HepG2 (cell line): ENCODE data around the gene SCGB3A2. TPM values are rescaled to one million over a fixed set of nuclear protein-coding genes. Genes with fewer than 3 reads are reported as not detected.
"Not testable (repeated sequence)": the region's sequence is repeated elsewhere in the genome, so short reads cannot be mapped to it uniquely, and the experiment has no call there.

Source experiments
- ATAC-seq: fragments of 200-7000 bp; cut with Tn5 transposase; 3 replicates; pipeline ENCODE4 v1.9.1; 2020; ENCODE audit warnings: mild to moderate bottlenecking, moderate library complexity
- BruUV-seq: library from RNA; stranded (reverse); fragments of 400-500 nt; replicated peaks from 2 replicates; lab custom pipeline; 2021; lab: Mats Ljungman, UMichigan
- CTCF ChIA-PET: fragments of 300-600 bp; formaldehyde crosslinking; extraction: SDS; loops from one replicate; lab custom pipeline; 2021; ENCODE audit warnings: low total read pairs, inconsistent platforms, low intra/inter-chr PET ratio; lab: Yijun Ruan, JAX
- POLR2A ChIA-PET: fragments of 350-600 bp; sonication (Branson Sonifier 250); formaldehyde crosslinking; loops from one replicate; lab custom pipeline; 2020; ENCODE audit warnings: antibody characterized with exemption, inconsistent platforms; lab: Yijun Ruan, JAX
- DNase-seq: peaks from one replicate; pipeline ENCODE4 v3.0.0-alpha.2; 2015; ENCODE audit warnings: low spot score
- FAIRE-seq: peaks from 3 replicates; lab custom pipeline; 2011; peaks lifted over from hg19 to GRCh38; lab: Jason Lieb, UNC
- H2AFZ ChIP-seq: one replicate; pipeline ENCODE4 v1.6.1; 2011; ENCODE audit warnings: low read length, inconsistent platforms
- H3K27ac ChIP-seq: fragments of 300-600 bp; 3 replicates; pipeline ENCODE4 v1.8.0; 2011; ENCODE audit warnings: mixed run types, mild to moderate bottlenecking, mixed read lengths, low read length, inconsistent platforms; ENCODE audit not compliant: insufficient read depth; ENCODE audit errors: extremely low read length
- H3K27me3 ChIP-seq, 2 experiments: fragments of 200-600 bp in 1 of 2; 2 replicates in 1 of 2; 3 replicates in 1 of 2; pipeline versions ENCODE4 v1.6.0 to v1.8.0; 2011; ENCODE audit warnings: low read length in 2 of 2, mild to moderate bottlenecking in 2 of 2, moderate library complexity in 2 of 2, inconsistent platforms in 1 of 2; ENCODE audit not compliant: insufficient read depth in 2 of 2, control insufficient read depth in 1 of 2
- H3K36me3 ChIP-seq, 2 experiments: fragments of 200-600 bp in 1 of 2; replicated peaks in 1 of 2; 2 replicates in 1 of 2; 3 replicates in 1 of 2; pipeline versions ENCODE4 v1.5.1 to v1.8.0; 2011; ENCODE audit warnings: low read length in 2 of 2, inconsistent platforms in 1 of 2; ENCODE audit not compliant: insufficient read depth in 2 of 2, control insufficient read depth in 1 of 2
- H3K4me1 ChIP-seq: 2 replicates; pipeline ENCODE4 v1.5.1; 2012; ENCODE audit warnings: low read length, inconsistent platforms; ENCODE audit not compliant: insufficient read depth
- H3K4me2 ChIP-seq: 2 replicates; pipeline ENCODE4 v1.6.0; 2011; ENCODE audit warnings: low read depth, low read length, inconsistent platforms
- H3K4me3 ChIP-seq, 3 experiments: fragments of 200-600 bp in 1 of 3; sonication (generic), shearing (Covaris generic) in 1 of 3; replicated peaks in 1 of 3; 2 replicates each; pipeline ENCODE4 v1.5.1; 2011 to 2016; ENCODE audit warnings: low read length in 3 of 3, inconsistent platforms in 2 of 3, low read depth in 2 of 3, mild to moderate bottlenecking in 2 of 3, control low read depth in 1 of 3, mixed read lengths in 1 of 3; ENCODE audit not compliant: insufficient read depth in 1 of 3
- H3K79me2 ChIP-seq: one replicate; pipeline ENCODE4 v1.6.1; 2011; ENCODE audit warnings: low read length, inconsistent platforms; ENCODE audit not compliant: insufficient read depth
- H3K9ac ChIP-seq: 2 replicates; pipeline ENCODE4 v1.6.0; 2011; ENCODE audit warnings: mild to moderate bottlenecking, low read depth, low read length, inconsistent platforms; ENCODE audit not compliant: insufficient read depth
- H3K9me3 ChIP-seq: 2 replicates; pipeline ENCODE4 v1.5.1; 2012; ENCODE audit warnings: mild to moderate bottlenecking, low read length
- H4K20me1 ChIP-seq: 2 replicates; pipeline ENCODE4 v1.6.0; 2011; ENCODE audit warnings: inconsistent platforms, mild to moderate bottlenecking, low read length, moderate library complexity; ENCODE audit not compliant: insufficient read depth
- HMG20B ChIP-seq: conservative IDR thresholded peaks from 2 replicates; pipeline ENCODE4 v1.6.1; 2016; ENCODE audit warnings: missing genetic modification reagents, missing compliant biosample characterization
- KAT2B ChIP-seq: fragments of 150-350 bp; IDR thresholded peaks from 2 replicates; pipeline ENCODE4 v1.6.1; 2014; ENCODE audit warnings: low read depth, low read length, borderline replicate concordance
- ZFX ChIP-seq: sonication (generic); formaldehyde crosslinking; IDR thresholded peaks from 2 replicates; pipeline ENCODE4 v1.4.0; 2020; ENCODE audit warnings: mild to moderate bottlenecking, low read depth, missing genetic modification reagents, moderate library complexity
- ZNF20 ChIP-seq: sonication (generic); formaldehyde crosslinking; IDR thresholded peaks from 2 replicates; pipeline ENCODE4 v1.4.0; 2020; ENCODE audit warnings: mild to moderate bottlenecking, moderate library complexity, missing genetic modification reagents
- ZNF850 ChIP-seq: sonication (generic); formaldehyde crosslinking; conservative IDR thresholded peaks from 2 replicates; pipeline ENCODE4 v1.9.0; 2021; ENCODE audit warnings: mild to moderate bottlenecking, missing genetic modification reagents
- WGBS: methylation state at CpG from one replicate; pipeline ENCODE4 v1.1.6; 2017; ENCODE audit warnings: low lambda C conversion rate; 5-methylcytosine and 5-hydroxymethylcytosine counted together
- in situ Hi-C: cut with HindIII; loops from 2 replicates; pipeline ENCODE4 v1.10.0; 2017; ENCODE audit warnings: low pct_unique_long_range_greater_than_20kb; ENCODE audit not compliant: extremely low pct_ligation_motif_present
- intact Hi-C: fragments of 100-400 bp; cut with micrococcal nuclease; formaldehyde crosslinking; loops from one replicate; pipeline ENCODE4 v1.10.0; 2022; ENCODE audit not compliant: unreplicated experiment
- polyA plus RNA-seq, 8 experiments: library from polyadenylated mRNA; depleted of rRNA in 3 of 8; stranded (reverse) in 7 of 8; unstranded in 1 of 8; fragments of >200 nt; fragmentation: Illumina TruSeq in 4 of 8; extraction: Trizol in 4 of 8; gene quantifications; 2 replicates each; pipeline versions ENCODE4 v1.2.1 to v1.2.3, GENCODE V29; 2011 to 2016; ENCODE audit warnings: low read depth in 4 of 8, missing spikeins in 1 of 8, mixed read lengths in 1 of 8; ENCODE audit not compliant: insufficient read depth in 1 of 8
- total RNA-seq, 5 experiments: library from RNA; depleted of rRNA; stranded (reverse); fragments of >200 nt; fragmentation: Illumina TruSeq; extraction: Trizol; gene quantifications; 2 replicates each; pipeline ENCODE4 v1.2.3, GENCODE V29; 2016; ENCODE audit warnings: low read depth in 1 of 5

The SCGB3A2 gene
- total and polyA plus RNA-seq, 2 of the 13 experiments (the other 11 are each of a cell fraction or from before 2014, with no cell fraction given), result not detected

- TF ChIP-seq ZNF850 (CRISPR knock-in tag) (no peak), KAT2B (no peak), HMG20B (CRISPR knock-in tag) (no peak), ZFX (CRISPR knock-in tag) (no peak), ZNF20 (CRISPR knock-in tag) (no peak)
Measured at GRCh38 chr5:147869112-147869511, 9.4 kb upstream of the SCGB3A2 start (continued).

- H3K36me3 ChIP-seq, H4K20me1 ChIP-seq, POLR2A ChIA-PET, H3K4me3 ChIP-seq, H3K27ac ChIP-seq, H3K79me2 ChIP-seq, FAIRE-seq, H3K9ac ChIP-seq, H2AFZ ChIP-seq, in situ Hi-C loops, H3K27me3 ChIP-seq, H3K9me3 ChIP-seq, intact Hi-C loops, BruUV-seq, DNase-seq, CTCF ChIA-PET, H3K4me1 ChIP-seq, ATAC-seq, H3K4me2 ChIP-seq: not testable (repeated sequence)
- WGBS, result 52% methylated on average over 6 of the region's 6 CpGs
Measured at GRCh38 chr5:147869892-147870291, 8.6 kb upstream of the SCGB3A2 start.

GRCh38 chr5:147871980-147872549, 6.4 kb upstream of the SCGB3A2 start:
- ATAC-seq, H3K36me3 ChIP-seq, H2AFZ ChIP-seq, H3K4me3 ChIP-seq, FAIRE-seq, H3K79me2 ChIP-seq, H4K20me1 ChIP-seq, in situ Hi-C loops, DNase-seq, H3K27ac ChIP-seq, H3K27me3 ChIP-seq, CTCF ChIA-PET, H3K4me2 ChIP-seq, BruUV-seq, POLR2A ChIA-PET, H3K4me1 ChIP-seq, H3K9me3 ChIP-seq, intact Hi-C loops, H3K9ac ChIP-seq: not testable (repeated sequence)
- 76% methylated on average over 18 of the region's 18 CpGs for WGBS

GRCh38 chr5:147872744-147873435, 5.6 kb upstream of the SCGB3A2 start:
- H3K9ac ChIP-seq, DNase-seq, H3K4me1 ChIP-seq, H2AFZ ChIP-seq, H3K36me3 ChIP-seq, POLR2A ChIA-PET, BruUV-seq, H4K20me1 ChIP-seq, intact Hi-C loops, in situ Hi-C loops, H3K4me2 ChIP-seq, CTCF ChIA-PET, ATAC-seq, H3K79me2 ChIP-seq, H3K27me3 ChIP-seq, H3K27ac ChIP-seq, FAIRE-seq, H3K4me3 ChIP-seq, H3K9me3 ChIP-seq: not testable (repeated sequence)
- 57% methylated on average over 16 of the region's 16 CpGs for WGBS
